ENCODE measurements around the gene BAZ1B.

GRCh38 chr7:73443548-73444255 is 78.4 kb downstream of the BAZ1B start:
- no peak for TF ChIP-seq EZH2 (IDR thresholded peaks at IDR 0.05; ENCODE audit: borderline replicate concordance, low read depth, low read length, severe bottlenecking)
- TF ChIP-seq CTCF (IDR thresholded peaks at IDR 0.05; ENCODE audit: borderline replicate concordance, extremely low read depth, low read length, poor library complexity, severe bottlenecking): no peak
